ENCODE results near the gene FGF23. TPM values are rescaled to one million over a fixed set of nuclear protein-coding genes. Genes with fewer than 3 reads are reported as not detected.

The FGF23 gene
- total RNA-seq, 2 donors from 2014 or later: not detected

DNA sequence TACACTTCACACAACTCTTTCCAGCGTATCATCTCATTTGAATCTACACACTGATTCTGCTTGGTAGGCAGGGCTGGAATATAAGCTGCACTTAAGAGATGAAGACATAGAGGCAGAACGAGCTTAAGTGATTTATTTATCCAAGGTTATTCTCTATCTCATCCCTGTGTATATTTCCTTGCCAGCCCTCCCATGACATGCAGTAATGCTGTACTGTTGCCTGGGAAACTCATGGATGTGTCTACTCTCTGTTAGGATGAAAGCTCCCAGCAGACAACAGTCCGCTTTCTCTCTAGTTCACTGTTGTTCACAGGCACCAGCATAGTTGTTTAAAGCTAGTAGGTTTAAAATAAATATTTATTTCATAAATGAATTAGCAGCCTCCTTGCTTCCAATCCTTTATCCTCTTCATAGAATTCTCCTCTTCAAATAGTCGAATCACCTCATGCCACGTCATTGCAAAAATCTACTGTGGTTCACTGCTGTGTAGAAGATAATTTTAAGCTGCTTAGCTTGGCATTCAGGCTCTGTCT, 40.7 kb upstream of the FGF23 start:
- Histone ChIP-seq H3K9me3 (no peaks in the 10 kb centered on the region), H3K4me3 (no peak overlapping the region), H3K36me3 (replicated peaks in 1 of 2; ENCODE audit: insufficient read depth in 1 of 2, low read depth in 2 of 2) (no peaks in the 10 kb centered on the region), H3K27ac (no peak overlapping the region), H3K27me3 (peaks cover 0 to 3% of the 10 kb centered on the region in 2 donors), H3K4me1 (no peaks in the 10 kb centered on the region)
- intact Hi-C loops (cut with DNase I): no loop called here
- 67% methylated on average over 5 of the region's 5 CpGs for WGBS, 2 donors
- TF ChIP-seq POLR2A (IDR thresholded peaks at IDR 0.05) (no peak), CTCF (IDR thresholded peaks at IDR 0.05) (no peak)
- no peak for DNase-seq
- no peak for ATAC-seq

DNA sequence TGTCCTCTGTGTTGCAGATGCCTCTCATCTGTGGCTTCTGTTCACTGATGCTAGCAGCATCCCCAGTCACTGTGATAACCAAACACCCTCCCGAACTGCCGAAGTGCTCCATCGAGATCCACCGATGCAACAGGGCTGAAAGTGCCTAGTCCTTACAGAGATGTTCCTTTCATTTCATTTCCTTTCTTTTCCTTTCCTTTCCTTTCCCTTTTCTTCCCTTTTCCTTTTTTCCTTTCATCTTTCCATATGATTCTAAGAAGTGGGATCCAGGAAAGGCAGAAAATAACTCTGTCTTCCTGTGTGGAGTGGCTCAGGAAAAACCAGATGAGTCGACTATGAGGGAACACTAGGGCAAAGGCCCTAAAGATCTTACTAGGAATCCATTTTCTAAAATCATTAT, 39.4 kb upstream of the FGF23 start:
- no peaks in the 10 kb centered on the region for H3K36me3 ChIP-seq (replicated peaks in 1 of 2; ENCODE audit: insufficient read depth in 1 of 2, low read depth in 2 of 2)
- ATAC-seq (no peak), DNase-seq (no peak)
- peaks cover 0 to 3% of the 10 kb centered on the region in 2 donors for H3K27me3 ChIP-seq
- no peaks in the 10 kb centered on the region for H3K9me3 ChIP-seq
- intact Hi-C loops (cut with DNase I): no loop called here
- WGBS, 2 donors: 55 to 58% methylated on average over 5 of the region's 5 CpGs
- no peak for TF ChIP-seq POLR2A (IDR thresholded peaks at IDR 0.05)
- H3K4me3 ChIP-seq: no peak overlapping the region
- H3K4me1 ChIP-seq: no peaks in the 10 kb centered on the region
- no peak overlapping the region for H3K27ac ChIP-seq

GRCh38 chr12:4417936-4418335, 38.4 kb upstream of the FGF23 start:
- Histone ChIP-seq H3K4me3 (no peak overlapping the region), H3K9me3 (no peaks in the 10 kb centered on the region), H3K27me3 (peaks cover 0 to 3% of the 10 kb centered on the region in 2 donors), H3K36me3 (replicated peaks in 1 of 2; ENCODE audit: insufficient read depth in 1 of 2, low read depth in 2 of 2) (no peaks in the 10 kb centered on the region), H3K4me1 (no peaks in the 10 kb centered on the region), H3K27ac (no peak overlapping the region)
- WGBS, 2 donors: 20 to 26% methylated on average over 5 of the region's 5 CpGs
- ATAC-seq: no peak
- no peak for DNase-seq
- intact Hi-C loops (cut with DNase I): no loop called here
- TF ChIP-seq POLR2A (IDR thresholded peaks at IDR 0.05): no peak
- no peak for TF ChIP-seq CTCF (IDR thresholded peaks at IDR 0.05)

GRCh38 chr12:4417455-4417854, 37.9 kb upstream of the FGF23 start:
- Histone ChIP-seq H3K4me3 (no peak overlapping the region), H3K9me3 (no peaks in the 10 kb centered on the region), H3K4me1 (no peaks in the 10 kb centered on the region), H3K27ac (no peak overlapping the region), H3K36me3 (replicated peaks in 1 of 2; ENCODE audit: insufficient read depth in 1 of 2, low read depth in 2 of 2) (no peaks in the 10 kb centered on the region), H3K27me3 (peaks cover 0 to 3% of the 10 kb centered on the region in 2 donors)
- ATAC-seq (no peak), DNase-seq (no peak)
- WGBS, 2 donors: 46 to 54% methylated on average over 4 to 6 of the region's 6 CpGs
- intact Hi-C loops (cut with DNase I): no loop called here
- TF ChIP-seq CTCF (IDR thresholded peaks at IDR 0.05) (no peak), POLR2A (IDR thresholded peaks at IDR 0.05) (no peak)

DNA sequence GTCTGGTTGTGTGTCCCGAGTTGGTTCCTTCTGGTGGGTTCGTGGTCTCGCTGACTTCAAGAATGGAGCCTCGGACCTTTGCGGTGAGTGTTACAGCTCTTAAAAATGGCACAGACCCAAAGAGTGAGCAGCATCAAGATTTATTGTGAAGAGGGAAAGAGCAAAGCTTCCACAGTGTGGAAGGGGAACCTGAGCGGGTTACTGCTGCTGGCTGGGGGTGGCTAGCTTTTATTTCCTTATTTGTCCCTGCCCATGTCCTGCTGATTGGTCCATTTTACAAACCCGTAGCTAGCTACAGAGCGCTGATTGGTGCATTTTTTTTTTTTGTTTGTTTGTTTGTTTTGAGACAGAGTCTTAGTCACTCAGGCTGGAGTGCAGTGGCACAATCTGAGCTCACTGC, 36.8 kb upstream of the FGF23 start:
- Histone ChIP-seq H3K4me1 (no peaks in the 10 kb centered on the region), H3K4me3 (no peak overlapping the region), H3K27ac (no peak overlapping the region), H3K9me3 (no peaks in the 10 kb centered on the region), H3K36me3 (replicated peaks in 1 of 2; ENCODE audit: insufficient read depth in 1 of 2, low read depth in 2 of 2) (no peaks in the 10 kb centered on the region), H3K27me3 (peaks cover 0 to 3% of the 10 kb centered on the region in 2 donors)
- WGBS, 2 donors: 56 to 65% methylated on average over 8 of the region's 8 CpGs
- intact Hi-C loops (cut with DNase I): no loop called here
- ATAC-seq (no peak), DNase-seq (no peak)
- no peak for TF ChIP-seq CTCF (IDR thresholded peaks at IDR 0.05)
- TF ChIP-seq POLR2A (IDR thresholded peaks at IDR 0.05): no peak

All from body of pancreas (tissue), 4 donors.